Tibial artery (tissue), 4 donors: Measurements from ENCODE around the gene PRAME.
"Not testable (repeated sequence)": the region's sequence is repeated elsewhere in the genome, so short reads cannot be mapped to it uniquely, and the experiment has no call there.

Experiments
- DNase-seq, 2 donors: peaks; one replicate each; pipeline ENCODE4 v3.0.0-alpha.2; 2019
- H3K27ac ChIP-seq, 2 donors: fragments of 200-600 bp; sonication (generic) in 1 of 2; 1 replicate in 1 of 2; 2 replicates in 1 of 2; pipeline ENCODE4 v1.5.1; 2018 to 2019; ENCODE audit warnings: mild to moderate bottlenecking in 1 of 2
- H3K27me3 ChIP-seq, 2 donors: fragments of 200-600 bp; sonication (generic) in 1 of 2; one replicate each; pipeline versions ENCODE4 v1.5.1 to v1.6.0; 2016 to 2019
- H3K36me3 ChIP-seq, 3 donors: fragments of 200-600 bp; sonication (generic) in 2 of 3; one replicate each; pipeline ENCODE4 v1.5.1; 2016 to 2019; ENCODE audit warnings: mild to moderate bottlenecking in 2 of 3
- H3K4me1 ChIP-seq, 4 donors: fragments of 200-600 bp; sonication (generic) in 2 of 4; 1 replicate in 3 of 4; 2 replicates in 1 of 4; pipeline ENCODE4 v1.5.1; 2016 to 2019
- H3K4me3 ChIP-seq, 2 donors: fragments of 200-600 bp; sonication (generic) in 1 of 2; 1 replicate in 1 of 2; 2 replicates in 1 of 2; pipeline ENCODE4 v1.5.1; 2018 to 2019; ENCODE audit warnings: mild to moderate bottlenecking in 2 of 2
- H3K9me3 ChIP-seq, 3 donors: fragments of 200-600 bp; sonication (generic) in 1 of 3; one replicate each; pipeline ENCODE4 v1.5.1; 2016 to 2019
- CTCF ChIP-seq, 2 experiments: fragments of 200-600 bp in 1 of 2; fragments of 450-650 bp in 1 of 2; IDR thresholded peaks; one replicate each; pipeline ENCODE4 v1.5.1; 2017 to 2019; ENCODE audit warnings: antibody characterized with exemption in 2 of 2, mild to moderate bottlenecking in 1 of 2, moderate library complexity in 1 of 2
- intact Hi-C: fragments of 100-400 bp; cut with DNase I; formaldehyde crosslinking; loops from one replicate; pipeline ENCODE4 v1.15.0; 2023; ENCODE audit warnings: low total_unique reads

Gene PRAME

GRCh38 chr22:22584722-22585121 is 25.7 kb upstream of the PRAME start:
- Histone ChIP-seq H3K36me3 (no peaks in the 10 kb centered on the region), H3K4me1 (no peaks in the 10 kb centered on the region), H3K4me3 (no peak overlapping the region), H3K27me3 (peaks cover 0 to 27% of the 10 kb centered on the region in 2 donors), H3K27ac (no peak overlapping the region), H3K9me3 (no peaks in the 10 kb centered on the region)
- intact Hi-C loops: no loop called here
- no peak for TF ChIP-seq CTCF (IDR thresholded peaks at IDR 0.05)
- DNase-seq: no peak

- Histone ChIP-seq H3K9me3 (no peaks in the 10 kb centered on the region), H3K27ac (no peak overlapping the region), H3K27me3 (peaks cover 0 to 19% of the 10 kb centered on the region in 2 donors), H3K36me3 (no peaks in the 10 kb centered on the region), H3K4me1 (peaks cover 0 to 4% (median 0%) of the 10 kb centered on the region in 4 donors), H3K4me3 (no peak overlapping the region)
- DNase-seq: no peak
- TF ChIP-seq CTCF (IDR thresholded peaks at IDR 0.05): no peak
- intact Hi-C loops: no loop called here
These were observed 24.0 kb upstream of the PRAME start for GRCh38 chr22:22583030-22583429.

- H3K4me1 ChIP-seq, H3K4me3 ChIP-seq, DNase-seq, H3K36me3 ChIP-seq, H3K27ac ChIP-seq, H3K27me3 ChIP-seq, H3K9me3 ChIP-seq, intact Hi-C loops: not testable (repeated sequence)
These were observed 22.5 kb upstream of the PRAME start for GRCh38 chr22:22581524-22581923.

GRCh38 chr22:22579869-22580604 is 21.0 kb upstream of the PRAME start:
- intact Hi-C loops: no loop called here
- DNase-seq: no peak

GRCh38 chr22:22578702-22579424 is 19.8 kb upstream of the PRAME start:
- no peak overlapping the region for H3K27ac ChIP-seq
- peaks cover 0 to 13% of the 10 kb centered on the region in 2 donors for H3K27me3 ChIP-seq
- no peak overlapping the region for H3K4me3 ChIP-seq
- DNase-seq: no peak
- H3K36me3 ChIP-seq: no peaks in the 10 kb centered on the region
- no peak for TF ChIP-seq CTCF (IDR thresholded peaks at IDR 0.05)
- H3K9me3 ChIP-seq: no peaks in the 10 kb centered on the region
- peaks cover 0 to 4% (median 0%) of the 10 kb centered on the region in 4 donors for H3K4me1 ChIP-seq
- intact Hi-C loops: no loop called here

More at GRCh38 chr22:22579869-22580604, 21.0 kb upstream of the PRAME start:
- Histone ChIP-seq H3K4me1 (peaks cover 0 to 4% (median 0%) of the 10 kb centered on the region in 4 donors), H3K27me3 (peaks cover 0 to 13% of the 10 kb centered on the region in 2 donors), H3K9me3 (no peaks in the 10 kb centered on the region), H3K27ac (no peak overlapping the region), H3K4me3 (no peak overlapping the region), H3K36me3 (no peaks in the 10 kb centered on the region)
- no peak for TF ChIP-seq CTCF (IDR thresholded peaks at IDR 0.05)

- peaks cover 0 to 13% of the 10 kb centered on the region in 2 donors for H3K27me3 ChIP-seq
- intact Hi-C loops: no loop called here
- DNase-seq: no peak
- TF ChIP-seq CTCF (IDR thresholded peaks at IDR 0.05): no peak
- no peaks in the 10 kb centered on the region for H3K36me3 ChIP-seq
- H3K4me1 ChIP-seq: peaks cover 0 to 4% (median 0%) of the 10 kb centered on the region in 4 donors
- H3K9me3 ChIP-seq: no peaks in the 10 kb centered on the region
- no peak overlapping the region for H3K4me3 ChIP-seq
- no peak overlapping the region for H3K27ac ChIP-seq
These were observed 17.9 kb upstream of the PRAME start for GRCh38 chr22:22576989-22577427.
